Ishikawa (cell line): Measurements from ENCODE around the gene CAB39.

Source experiments
- CEBPB ChIP-seq: IDR thresholded peaks from 2 replicates; pipeline ENCODE4 v1.6.1; 2012
- CREB1 ChIP-seq: IDR thresholded peaks from 2 replicates; pipeline ENCODE4 v1.6.1; 2012; ENCODE audit warnings: low read depth
- EGR1 ChIP-seq: IDR thresholded peaks from 2 replicates; pipeline ENCODE4 v1.6.1; 2012
- EP300 ChIP-seq: IDR thresholded peaks from 2 replicates; pipeline ENCODE4 v1.6.1; 2012; ENCODE audit warnings: borderline replicate concordance
- FOXM1 ChIP-seq: IDR thresholded peaks from 2 replicates; pipeline ENCODE4 v1.6.1; 2012; ENCODE audit warnings: low read depth, borderline replicate concordance
- MAX ChIP-seq: IDR thresholded peaks from 2 replicates; pipeline ENCODE4 v1.6.1; 2012
- NFIC ChIP-seq: IDR thresholded peaks from 2 replicates; pipeline ENCODE4 v1.6.1; 2012
- RAD21 ChIP-seq: IDR thresholded peaks from 2 replicates; pipeline ENCODE4 v1.6.1; 2012; ENCODE audit warnings: low read depth
- REST ChIP-seq: IDR thresholded peaks from 2 replicates; pipeline ENCODE4 v1.6.1; 2012; ENCODE audit warnings: low read depth, mild to moderate bottlenecking
- TAF1 ChIP-seq: IDR thresholded peaks from 2 replicates; pipeline ENCODE4 v1.6.1; 2012; ENCODE audit warnings: low read depth, mild to moderate bottlenecking
- TCF12 ChIP-seq: IDR thresholded peaks from 2 replicates; pipeline ENCODE4 v1.6.1; 2012; ENCODE audit warnings: low read depth
- TEAD4 ChIP-seq: IDR thresholded peaks from 2 replicates; pipeline ENCODE4 v1.6.1; 2012
- USF1 ChIP-seq: IDR thresholded peaks from 2 replicates; pipeline ENCODE4 v1.6.1; 2012
- YY1 ChIP-seq: IDR thresholded peaks from 2 replicates; pipeline ENCODE4 v1.6.1; 2012; ENCODE audit warnings: low read depth
- ZBTB7A ChIP-seq: IDR thresholded peaks from 2 replicates; pipeline ENCODE4 v1.6.1; 2012; ENCODE audit warnings: low read depth

Gene CAB39

GRCh38 chr2:230742781-230743180, 30.1 kb downstream of the CAB39 start:
- no peak for TF ChIP-seq TCF12
- TF ChIP-seq TEAD4 = no peak
- no peak for TF ChIP-seq TAF1
- no peak for TF ChIP-seq FOXM1
- no peak for TF ChIP-seq EGR1

GRCh38 chr2:230746213-230746612, 33.6 kb downstream of the CAB39 start:
- TF ChIP-seq FOXM1 = no peak

- TF ChIP-seq TEAD4 (no peak), EP300 (no peak), RAD21 (no peak), EGR1 (no peak), ZBTB7A (no peak), CREB1 (no peak), FOXM1 (no peak), MAX (no peak), USF1 (no peak)
Observed at GRCh38 chr2:230748087-230748486, 35.4 kb downstream of the CAB39 start.

GRCh38 chr2:230749111-230749510, 36.5 kb downstream of the CAB39 start:
- TF ChIP-seq REST (no peak), TAF1 (no peak), USF1 (no peak), ZBTB7A (no peak), FOXM1 (no peak), EGR1 (no peak), EP300 (no peak), MAX (no peak), CREB1 (no peak), CEBPB (no peak), YY1 (no peak), TCF12 (no peak), RAD21 (no peak), NFIC (no peak), TEAD4 (no peak)

- TF ChIP-seq TEAD4 = no peak
Observed at GRCh38 chr2:230751062-230751461, 38.4 kb downstream of the CAB39 start.

- TF ChIP-seq REST = no peak
- no peak for TF ChIP-seq EGR1
- TF ChIP-seq TEAD4 = no peak
- TF ChIP-seq MAX = no peak
- no peak for TF ChIP-seq CREB1
- TF ChIP-seq FOXM1 = no peak
- no peak for TF ChIP-seq NFIC
Observed at GRCh38 chr2:230754200-230754599, 41.6 kb downstream of the CAB39 start.

GRCh38 chr2:230757476-230757875, 44.8 kb downstream of the CAB39 start:
- TF ChIP-seq FOXM1 (no peak), USF1 (no peak), TAF1 (no peak), CREB1 (no peak), EP300 (no peak), ZBTB7A (no peak), EGR1 (no peak), RAD21 (no peak), MAX (no peak), CEBPB (no peak)
